H9 (cell line): ENCODE results near the gene ANKRD44. TPM values are rescaled to one million over a fixed set of nuclear protein-coding genes. Genes with fewer than 3 reads are reported as not detected.
A peak's percentile ranks its signal among the peaks of the same experiment; 100 is the strongest.

ENCODE experiments used
- DNase-seq: peaks from one replicate; pipeline ENCODE4 v3.0.0-alpha.2; 2017
- H2AFZ ChIP-seq: one replicate; pipeline ENCODE4 v1.6.1; 2013; ENCODE audit warnings: mild to moderate bottlenecking, low read length, control low read depth, moderate library complexity
- H2AK5ac ChIP-seq: 2 replicates; pipeline ENCODE4 v1.6.1; 2013; ENCODE audit warnings: low read length, control low read depth, mixed read lengths; ENCODE audit not compliant: insufficient read length
- H2BK120ac ChIP-seq: one replicate; pipeline ENCODE4 v1.6.1; 2013; ENCODE audit warnings: low read depth, mild to moderate bottlenecking, low read length, control low read depth, inconsistent platforms; ENCODE audit not compliant: poor library complexity, severe bottlenecking
- H2BK12ac ChIP-seq: 2 replicates; pipeline ENCODE4 v1.6.1; 2013; ENCODE audit warnings: low read length, control low read depth, mixed read lengths, low read depth; ENCODE audit not compliant: insufficient read length
- H2BK15ac ChIP-seq: 2 replicates; pipeline ENCODE4 v1.6.1; 2013; ENCODE audit warnings: low read depth, low read length, control low read depth
- H2BK20ac ChIP-seq: one replicate; pipeline ENCODE4 v1.6.1; 2013; ENCODE audit warnings: low read depth, mild to moderate bottlenecking, low read length, control low read depth, inconsistent platforms; ENCODE audit not compliant: poor library complexity, severe bottlenecking
- H2BK5ac ChIP-seq: 2 replicates; pipeline ENCODE4 v1.6.1; 2013; ENCODE audit warnings: low read length, control low read depth, mixed read lengths; ENCODE audit not compliant: insufficient read length
- H3K14ac ChIP-seq: 2 replicates; pipeline ENCODE4 v1.6.1; 2013; ENCODE audit warnings: low read length, control low read depth; ENCODE audit not compliant: insufficient read depth
- H3K18ac ChIP-seq: 2 replicates; pipeline ENCODE4 v1.6.1; 2013; ENCODE audit warnings: low read depth, mild to moderate bottlenecking, mixed read lengths, low read length, control low read depth; ENCODE audit not compliant: insufficient read length
- H3K23ac ChIP-seq: 2 replicates; pipeline ENCODE4 v1.6.1; 2013; ENCODE audit warnings: low read length, control low read depth, mixed read lengths, low read depth; ENCODE audit not compliant: insufficient read length
- H3K23me2 ChIP-seq: 2 replicates; pipeline ENCODE4 v1.6.1; 2013; ENCODE audit warnings: low read depth, mild to moderate bottlenecking, mixed read lengths, low read length, control low read depth; ENCODE audit not compliant: insufficient read length, poor library complexity, severe bottlenecking
- H3K27ac ChIP-seq: 2 replicates; pipeline ENCODE4 v1.5.1; 2013; ENCODE audit warnings: low read length, control low read depth, mixed read lengths, low read depth; ENCODE audit not compliant: insufficient read length
- H3K27me3 ChIP-seq: 2 replicates; pipeline ENCODE4 v1.6.1; 2013; ENCODE audit warnings: low read length, control low read depth, inconsistent platforms; ENCODE audit not compliant: insufficient read depth
- H3K4ac ChIP-seq: 2 replicates; pipeline ENCODE4 v1.6.1; 2013; ENCODE audit warnings: low read depth, mild to moderate bottlenecking, control low read depth, inconsistent platforms, low read length, moderate library complexity
- H3K4me1 ChIP-seq: 2 replicates; pipeline ENCODE4 v1.6.1; 2013; ENCODE audit warnings: low read length, control low read depth, inconsistent platforms; ENCODE audit not compliant: insufficient read depth
- H3K4me2 ChIP-seq: 2 replicates; pipeline ENCODE4 v1.6.1; 2013; ENCODE audit warnings: low read length, control low read depth, mixed read lengths; ENCODE audit not compliant: insufficient read length, insufficient read depth
- H3K56ac ChIP-seq: 2 replicates; pipeline ENCODE4 v1.6.1; 2013; ENCODE audit warnings: low read depth, mild to moderate bottlenecking, mixed read lengths, low read length, control low read depth; ENCODE audit not compliant: insufficient read length
- H3K79me1 ChIP-seq: 2 replicates; pipeline ENCODE4 v1.6.1; 2013; ENCODE audit warnings: low read depth, mild to moderate bottlenecking, moderate library complexity, low read length, control low read depth, inconsistent platforms; ENCODE audit not compliant: insufficient read depth, poor library complexity, severe bottlenecking
- H3K79me2 ChIP-seq: 2 replicates; pipeline ENCODE4 v1.6.1; 2013; ENCODE audit warnings: low read length, control low read depth, inconsistent platforms; ENCODE audit not compliant: insufficient read depth
- H3K9ac ChIP-seq: 2 replicates; pipeline ENCODE4 v1.6.1; 2013; ENCODE audit warnings: low read length, control low read depth, mixed read lengths; ENCODE audit not compliant: insufficient read length; ENCODE audit errors: extremely low read depth
- H3K9me3 ChIP-seq: one replicate; pipeline ENCODE4 v1.6.1; 2013; ENCODE audit warnings: low read depth, low read length, inconsistent platforms; ENCODE audit not compliant: control insufficient read depth
- H3T11ph ChIP-seq: one replicate; pipeline ENCODE4 v1.6.1; 2013; ENCODE audit warnings: mild to moderate bottlenecking, low read length, control low read depth, inconsistent platforms
- H4K20me1 ChIP-seq: one replicate; pipeline ENCODE4 v1.6.1; 2013; ENCODE audit not compliant: control insufficient read depth, insufficient read length, insufficient read depth
- H4K5ac ChIP-seq: 2 replicates; pipeline ENCODE4 v1.6.1; 2013; ENCODE audit warnings: low read depth, mild to moderate bottlenecking, mixed read lengths, low read length, control low read depth; ENCODE audit not compliant: insufficient read length
- H4K8ac ChIP-seq: replicated peaks from 2 replicates; pipeline ENCODE4 v1.6.1; 2013; ENCODE audit warnings: low read length, control low read depth, mixed read lengths, low read depth; ENCODE audit not compliant: insufficient read length
- H4K91ac ChIP-seq: 2 replicates; pipeline ENCODE4 v1.6.1; 2013; ENCODE audit warnings: low read depth, mild to moderate bottlenecking, moderate library complexity, mixed read lengths, low read length, control low read depth; ENCODE audit not compliant: insufficient read length
- H3K27ac Mint-ChIP-seq, 3 experiments: 2 replicates in 2 of 3; 3 replicates in 1 of 3; pipeline ENCODE4 v1.8.0; 2020 to 2021; ENCODE audit warnings: mixed read lengths in 3 of 3, mild to moderate bottlenecking in 1 of 3, moderate library complexity in 1 of 3
- H3K27me3 Mint-ChIP-seq: 2 replicates; pipeline ENCODE4 v1.8.0; 2021; ENCODE audit warnings: low read depth, mild to moderate bottlenecking, moderate library complexity, mixed read lengths
- H3K36me3 Mint-ChIP-seq, 3 experiments: 2 replicates in 2 of 3; 3 replicates in 1 of 3; pipeline ENCODE4 v1.8.0; 2020 to 2021; ENCODE audit warnings: low read depth in 3 of 3, mixed read lengths in 3 of 3; ENCODE audit not compliant: insufficient read depth in 1 of 3
- H3K4me1 Mint-ChIP-seq, 2 experiments: 2 replicates each; pipeline ENCODE4 v1.8.0; 2020; ENCODE audit warnings: mixed read lengths in 2 of 2
- H3K4me3 Mint-ChIP-seq, 2 experiments: 2 replicates in 1 of 2; 3 replicates in 1 of 2; pipeline ENCODE4 v1.8.0; 2020 to 2021; ENCODE audit warnings: mild to moderate bottlenecking in 2 of 2, mixed read lengths in 2 of 2, moderate library complexity in 1 of 2
- H3K9me3 Mint-ChIP-seq, 2 experiments: 2 replicates in 1 of 2; 3 replicates in 1 of 2; pipeline ENCODE4 v1.8.0; 2020; ENCODE audit warnings: mild to moderate bottlenecking in 2 of 2, mixed read lengths in 2 of 2, moderate library complexity in 1 of 2
- WGBS: extraction: QIAGEN DNeasy Blood & Tissue Kit; methylation state at CpG from one replicate; pipeline ENCODE4 v1.1.7; 2013; ENCODE audit warnings: missing lambda C conversion rate, low lambda C conversion rate, mixed read lengths; ENCODE audit not compliant: insufficient read length; ENCODE audit errors: extremely low coverage; 5-methylcytosine and 5-hydroxymethylcytosine counted together
- total RNA-seq: library from RNA; stranded (reverse); gene quantifications from 2 replicates; pipeline ENCODE4 v1.2.1, GENCODE V29; 2021
- TF ChIP-seq, protein P1 (sequence below): fragments of 200-600 bp; sonication (generic); conservative IDR thresholded peaks from 3 replicates; pipeline ENCODE4 v1.8.0; 2021; ENCODE audit warnings: antibody characterized with exemption, mild to moderate bottlenecking

The ANKRD44 gene
- total RNA-seq, 1 experiment from 2014 or later = 1.9 TPM

- no peak overlapping the region for H4K8ac ChIP-seq
- Mint-ChIP-seq H3K36me3 (no peaks in the 10 kb centered on the region), H3K4me3 (no peak overlapping the region), H3K27me3 (no peaks in the 10 kb centered on the region), H3K27ac (no peak overlapping the region), H3K4me1 (no peaks in the 10 kb centered on the region), H3K9me3 (no peaks in the 10 kb centered on the region)
- no peak overlapping the region for H4K5ac ChIP-seq
- H3K56ac ChIP-seq = no peak overlapping the region
- WGBS = no CpG with 5 or more reads among the region's 1 CpG
- H2AK5ac ChIP-seq = no peak overlapping the region
- no peak overlapping the region for H4K91ac ChIP-seq
- H2BK12ac ChIP-seq = no peak overlapping the region
- TF ChIP-seq, protein P1, sequence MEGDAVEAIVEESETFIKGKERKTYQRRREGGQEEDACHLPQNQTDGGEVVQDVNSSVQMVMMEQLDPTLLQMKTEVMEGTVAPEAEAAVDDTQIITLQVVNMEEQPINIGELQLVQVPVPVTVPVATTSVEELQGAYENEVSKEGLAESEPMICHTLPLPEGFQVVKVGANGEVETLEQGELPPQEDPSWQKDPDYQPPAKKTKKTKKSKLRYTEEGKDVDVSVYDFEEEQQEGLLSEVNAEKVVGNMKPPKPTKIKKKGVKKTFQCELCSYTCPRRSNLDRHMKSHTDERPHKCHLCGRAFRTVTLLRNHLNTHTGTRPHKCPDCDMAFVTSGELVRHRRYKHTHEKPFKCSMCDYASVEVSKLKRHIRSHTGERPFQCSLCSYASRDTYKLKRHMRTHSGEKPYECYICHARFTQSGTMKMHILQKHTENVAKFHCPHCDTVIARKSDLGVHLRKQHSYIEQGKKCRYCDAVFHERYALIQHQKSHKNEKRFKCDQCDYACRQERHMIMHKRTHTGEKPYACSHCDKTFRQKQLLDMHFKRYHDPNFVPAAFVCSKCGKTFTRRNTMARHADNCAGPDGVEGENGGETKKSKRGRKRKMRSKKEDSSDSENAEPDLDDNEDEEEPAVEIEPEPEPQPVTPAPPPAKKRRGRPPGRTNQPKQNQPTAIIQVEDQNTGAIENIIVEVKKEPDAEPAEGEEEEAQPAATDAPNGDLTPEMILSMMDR = peak; percentile 85
- no peak overlapping the region for H2BK20ac ChIP-seq
- H3K27me3 ChIP-seq = no peaks in the 10 kb centered on the region
- H3T11ph ChIP-seq = no peak overlapping the region
- no peak overlapping the region for H3K23ac ChIP-seq
- no peaks in the 10 kb centered on the region for H4K20me1 ChIP-seq
- no peak overlapping the region for H2BK15ac ChIP-seq
- no peak overlapping the region for H3K14ac ChIP-seq
- H3K27ac ChIP-seq = no peak overlapping the region
- H3K4me2 ChIP-seq = no peak overlapping the region
- H2BK5ac ChIP-seq = no peak overlapping the region
- H3K79me2 ChIP-seq = no peaks in the 10 kb centered on the region
- H3K4me1 ChIP-seq = no peaks in the 10 kb centered on the region
- H2AFZ ChIP-seq = peak overlapping the region; percentile 98
- no peak overlapping the region for H3K4ac ChIP-seq
- H3K79me1 ChIP-seq = no peaks in the 10 kb centered on the region
- H3K18ac ChIP-seq = no peak overlapping the region
- H3K9me3 ChIP-seq = no peaks in the 10 kb centered on the region
- H3K9ac ChIP-seq = no peak overlapping the region
- DNase-seq = no peak
- H2BK120ac ChIP-seq = no peak overlapping the region
- H3K23me2 ChIP-seq = no peaks in the 10 kb centered on the region
Measured at GRCh38 chr2:197113275-197113711, 197.3 kb downstream of the ANKRD44 start.
